Stimulated activated CD8-positive, alpha-beta memory T cell treated with anti-CD3 and anti-CD28 coated beads, Interleukin-15, amount 100 ng/mL, for 48 hours (primary cell): ENCODE data around the gene CRISPLD2.

Experiments
- DNase-seq, 2 donors: peaks; one replicate each; pipeline ENCODE4 v3.0.0-alpha.2; 2020; ENCODE audit warnings: low read depth in 2 of 2

CRISPLD2 gene

GRCh38 chr16:84911486-84912216 lies 91.9 kb downstream of the CRISPLD2 start:
- no peak for DNase-seq

- no peak for DNase-seq
These were observed 93.5 kb downstream of the CRISPLD2 start for GRCh38 chr16:84913315-84913714.

GRCh38 chr16:84914273-84914672 lies 94.5 kb downstream of the CRISPLD2 start:
- DNase-seq = no peak

GRCh38 chr16:84916178-84916577 lies 96.4 kb downstream of the CRISPLD2 start:
- DNase-seq = no peak

GRCh38 chr16:84916850-84917249 lies 97.1 kb downstream of the CRISPLD2 start:
- no peak for DNase-seq

- no peak for DNase-seq
These were observed 97.7 kb downstream of the CRISPLD2 start for GRCh38 chr16:84917492-84917891.

- DNase-seq = no peak
These were observed 98.5 kb downstream of the CRISPLD2 start for GRCh38 chr16:84918006-84918909.

- no peak for DNase-seq
These were observed 99.5 kb downstream of the CRISPLD2 start for GRCh38 chr16:84919269-84919668.

- DNase-seq = no peak
These were observed 99.9 kb downstream of the CRISPLD2 start for GRCh38 chr16:84919708-84920107.

- DNase-seq = no peak
These were observed 100.5 kb downstream of the CRISPLD2 start for GRCh38 chr16:84920333-84920732.

- DNase-seq = no peak
These were observed 102.8 kb downstream of the CRISPLD2 start for GRCh38 chr16:84922351-84923120.

GRCh38 chr16:84924331-84925091 lies 104.7 kb downstream of the CRISPLD2 start:
- DNase-seq = no peak

GRCh38 chr16:84925092-84925772 lies 105.4 kb downstream of the CRISPLD2 start:
- DNase-seq = peak; percentile 38 to 39

- no peak for DNase-seq
These were observed 106.1 kb downstream of the CRISPLD2 start for GRCh38 chr16:84925773-84926372.

- no peak for DNase-seq
These were observed 106.7 kb downstream of the CRISPLD2 start for GRCh38 chr16:84926462-84926861.

GRCh38 chr16:84927621-84928591 lies 108.1 kb downstream of the CRISPLD2 start:
- DNase-seq = no peak

GRCh38 chr16:84928679-84929420 lies 109.1 kb downstream of the CRISPLD2 start:
- DNase-seq = no peak
